ENCODE measurements around the gene ZNF146.
"Not testable (repeated sequence)": the region's sequence is repeated elsewhere in the genome, so short reads cannot be mapped to it uniquely, and the experiment has no call there.

The ZNF146 gene

GRCh38 chr19:36236304-36236945 lies 21.5 kb downstream of the ZNF146 start:
- DNase-seq, result no peak

- DNase-seq, result no peak
These were observed 22.0 kb downstream of the ZNF146 start for GRCh38 chr19:36236946-36237310.

- no peak for DNase-seq
These were observed 29.2 kb downstream of the ZNF146 start for GRCh38 chr19:36244066-36244465.

- DNase-seq, result no peak
These were observed 30.5 kb downstream of the ZNF146 start for GRCh38 chr19:36245210-36246005.

GRCh38 chr19:36246006-36246481 lies 31.1 kb downstream of the ZNF146 start:
- DNase-seq, result no peak

GRCh38 chr19:36252047-36252446 lies 37.1 kb downstream of the ZNF146 start:
- DNase-seq, result no peak

- DNase-seq, result no peak
These were observed 39.9 kb downstream of the ZNF146 start for GRCh38 chr19:36254848-36255247.

GRCh38 chr19:36255316-36255715 lies 40.4 kb downstream of the ZNF146 start:
- no peak for DNase-seq

GRCh38 chr19:36256064-36256463 lies 41.2 kb downstream of the ZNF146 start:
- no peak for DNase-seq

GRCh38 chr19:36256853-36257519 lies 42.1 kb downstream of the ZNF146 start:
- DNase-seq, result no peak

GRCh38 chr19:36257520-36257876 lies 42.6 kb downstream of the ZNF146 start:
- DNase-seq, result no peak

- no peak for DNase-seq
These were observed 43.3 kb downstream of the ZNF146 start for GRCh38 chr19:36258028-36258875.

GRCh38 chr19:36259211-36259610 lies 44.3 kb downstream of the ZNF146 start:
- DNase-seq, result no peak

GRCh38 chr19:36265064-36265463 lies 50.2 kb downstream of the ZNF146 start:
- no peak for DNase-seq

GRCh38 chr19:36265856-36266374 lies 51.0 kb downstream of the ZNF146 start:
- DNase-seq, result no peak

GRCh38 chr19:36266375-36266961 lies 51.6 kb downstream of the ZNF146 start:
- DNase-seq, result no peak

- DNase-seq, result no peak
These were observed 52.3 kb downstream of the ZNF146 start for GRCh38 chr19:36267061-36267845.

GRCh38 chr19:36268081-36268480 lies 53.2 kb downstream of the ZNF146 start:
- DNase-seq, result not testable (repeated sequence)

GRCh38 chr19:36268591-36268990 lies 53.7 kb downstream of the ZNF146 start:
- not testable (repeated sequence) for DNase-seq

GRCh38 chr19:36269295-36269694 lies 54.4 kb downstream of the ZNF146 start:
- DNase-seq, result not testable (repeated sequence)
